ENCODE data around the gene CACNA1S. TPM values are rescaled to one million over a fixed set of nuclear protein-coding genes. Genes with fewer than 3 reads are reported as not detected.

CACNA1S gene
- total RNA-seq, 1 experiment from 2014 or later = 0.02 TPM

- TF ChIP-seq CDX4 (CRISPR knock-in tag; IDR thresholded peaks at IDR 0.05; ENCODE audit: borderline replicate concordance) = no peak
- no peak for TF ChIP-seq ATF1 (CRISPR knock-in tag; IDR thresholded peaks at IDR 0.05)
- no peak for TF ChIP-seq OVOL2 (CRISPR knock-in tag; IDR thresholded peaks at IDR 0.05; ENCODE audit: borderline replicate concordance)
Measured at GRCh38 chr1:201062511-201063091, 49.6 kb downstream of the CACNA1S start (continued).

- Mint-ChIP-seq H3K4me1 (peaks cover 27% of the 10 kb centered on the region), H3K36me3 (no peaks in the 10 kb centered on the region), H3K27me3 (ENCODE audit: low read depth) (no peaks in the 10 kb centered on the region), H3K9me3 (peaks cover 3% of the 10 kb centered on the region; the same call in 1 of the 2 replicates), H3K4me3 (no peak overlapping the region), H3K27ac (no peak overlapping the region)
- TF ChIP-seq NFE2L1 (CRISPR knock-in tag; IDR thresholded peaks at IDR 0.05) (no peak), ATF1 (CRISPR knock-in tag; IDR thresholded peaks at IDR 0.05) (no peak), NR2C2 (CRISPR knock-in tag; IDR thresholded peaks at IDR 0.05) (no peak)
- TF ChIP-seq, protein P1, sequence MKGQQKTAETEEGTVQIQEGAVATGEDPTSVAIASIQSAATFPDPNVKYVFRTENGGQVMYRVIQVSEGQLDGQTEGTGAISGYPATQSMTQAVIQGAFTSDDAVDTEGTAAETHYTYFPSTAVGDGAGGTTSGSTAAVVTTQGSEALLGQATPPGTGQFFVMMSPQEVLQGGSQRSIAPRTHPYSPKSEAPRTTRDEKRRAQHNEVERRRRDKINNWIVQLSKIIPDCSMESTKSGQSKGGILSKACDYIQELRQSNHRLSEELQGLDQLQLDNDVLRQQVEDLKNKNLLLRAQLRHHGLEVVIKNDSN (CRISPR knock-in tag; IDR thresholded peaks at IDR 0.05) = no peak
- CTCF ChIA-PET = interaction anchor here (0.7 to 2.8 kb wide), 4 partner anchors 18 to 90 kb away, joined by 3 to 8 read pairs (median 3); no protein-coding TSS in a partner anchor
- DNase-seq (ENCODE audit: low spot score) = no peak
- no peak for ATAC-seq
- POLR2A ChIA-PET = no interaction called here
Measured at GRCh38 chr1:201061886-201062285, 50.3 kb downstream of the CACNA1S start.

- ChIA-PET POLR2A (no interaction called here), CTCF (no interaction called here)
- H3K36me3 Mint-ChIP-seq = no peaks in the 10 kb centered on the region
- TF ChIP-seq, protein P2, sequence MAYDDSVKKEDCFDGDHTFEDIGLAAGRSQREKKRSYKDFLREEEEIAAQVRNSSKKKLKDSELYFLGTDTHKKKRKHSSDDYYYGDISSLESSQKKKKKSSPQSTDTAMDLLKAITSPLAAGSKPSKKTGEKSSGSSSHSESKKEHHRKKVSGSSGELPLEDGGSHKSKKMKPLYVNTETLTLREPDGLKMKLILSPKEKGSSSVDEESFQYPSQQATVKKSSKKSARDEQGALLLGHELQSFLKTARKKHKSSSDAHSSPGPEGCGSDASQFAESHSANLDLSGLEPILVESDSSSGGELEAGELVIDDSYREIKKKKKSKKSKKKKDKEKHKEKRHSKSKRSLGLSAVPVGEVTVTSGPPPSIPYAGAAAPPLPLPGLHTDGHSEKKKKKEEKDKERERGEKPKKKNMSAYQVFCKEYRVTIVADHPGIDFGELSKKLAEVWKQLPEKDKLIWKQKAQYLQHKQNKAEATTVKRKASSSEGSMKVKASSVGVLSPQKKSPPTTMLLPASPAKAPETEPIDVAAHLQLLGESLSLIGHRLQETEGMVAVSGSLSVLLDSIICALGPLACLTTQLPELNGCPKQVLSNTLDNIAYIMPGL (CRISPR knock-in tag; IDR thresholded peaks at IDR 0.05) = no peak
- TF ChIP-seq TEAD1 (CRISPR knock-in tag; IDR thresholded peaks at IDR 0.05) = no peak
- no peak for TF ChIP-seq OVOL2 (CRISPR knock-in tag; IDR thresholded peaks at IDR 0.05; ENCODE audit: borderline replicate concordance)
- TF ChIP-seq, protein P3, sequence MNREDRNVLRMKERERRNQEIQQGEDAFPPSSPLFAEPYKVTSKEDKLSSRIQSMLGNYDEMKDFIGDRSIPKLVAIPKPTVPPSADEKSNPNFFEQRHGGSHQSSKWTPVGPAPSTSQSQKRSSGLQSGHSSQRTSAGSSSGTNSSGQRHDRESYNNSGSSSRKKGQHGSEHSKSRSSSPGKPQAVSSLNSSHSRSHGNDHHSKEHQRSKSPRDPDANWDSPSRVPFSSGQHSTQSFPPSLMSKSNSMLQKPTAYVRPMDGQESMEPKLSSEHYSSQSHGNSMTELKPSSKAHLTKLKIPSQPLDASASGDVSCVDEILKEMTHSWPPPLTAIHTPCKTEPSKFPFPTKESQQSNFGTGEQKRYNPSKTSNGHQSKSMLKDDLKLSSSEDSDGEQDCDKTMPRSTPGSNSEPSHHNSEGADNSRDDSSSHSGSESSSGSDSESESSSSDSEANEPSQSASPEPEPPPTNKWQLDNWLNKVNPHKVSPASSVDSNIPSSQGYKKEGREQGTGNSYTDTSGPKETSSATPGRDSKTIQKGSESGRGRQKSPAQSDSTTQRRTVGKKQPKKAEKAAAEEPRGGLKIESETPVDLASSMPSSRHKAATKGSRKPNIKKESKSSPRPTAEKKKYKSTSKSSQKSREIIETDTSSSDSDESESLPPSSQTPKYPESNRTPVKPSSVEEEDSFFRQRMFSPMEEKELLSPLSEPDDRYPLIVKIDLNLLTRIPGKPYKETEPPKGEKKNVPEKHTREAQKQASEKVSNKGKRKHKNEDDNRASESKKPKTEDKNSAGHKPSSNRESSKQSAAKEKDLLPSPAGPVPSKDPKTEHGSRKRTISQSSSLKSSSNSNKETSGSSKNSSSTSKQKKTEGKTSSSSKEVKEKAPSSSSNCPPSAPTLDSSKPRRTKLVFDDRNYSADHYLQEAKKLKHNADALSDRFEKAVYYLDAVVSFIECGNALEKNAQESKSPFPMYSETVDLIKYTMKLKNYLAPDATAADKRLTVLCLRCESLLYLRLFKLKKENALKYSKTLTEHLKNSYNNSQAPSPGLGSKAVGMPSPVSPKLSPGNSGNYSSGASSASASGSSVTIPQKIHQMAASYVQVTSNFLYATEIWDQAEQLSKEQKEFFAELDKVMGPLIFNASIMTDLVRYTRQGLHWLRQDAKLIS (CRISPR knock-in tag; IDR thresholded peaks at IDR 0.05; ENCODE audit: borderline replicate concordance) = no peak
- TF ChIP-seq IRF1 (CRISPR knock-in tag; IDR thresholded peaks at IDR 0.05) = no peak
- no peak for TF ChIP-seq CREM (CRISPR knock-in tag; IDR thresholded peaks at IDR 0.05)
- no peak for TF ChIP-seq FOXJ3 (CRISPR knock-in tag; IDR thresholded peaks at IDR 0.05; ENCODE audit: borderline replicate concordance)
- no peak for TF ChIP-seq E2F5 (CRISPR knock-in tag; IDR thresholded peaks at IDR 0.05)
- no peak for TF ChIP-seq MXD4 (CRISPR knock-in tag; IDR thresholded peaks at IDR 0.05; ENCODE audit: borderline replicate concordance)
- H3K27me3 Mint-ChIP-seq (ENCODE audit: low read depth) = no peaks in the 10 kb centered on the region
- peaks cover 27% of the 10 kb centered on the region for H3K4me1 Mint-ChIP-seq
- ATAC-seq = no peak
- peaks cover 3% of the 10 kb centered on the region; the same call in 1 of the 2 replicates for H3K9me3 Mint-ChIP-seq
- H3K27ac Mint-ChIP-seq = no peak overlapping the region
- no peak overlapping the region for H3K4me3 Mint-ChIP-seq
- DNase-seq (ENCODE audit: low spot score) = no peak
Measured at GRCh38 chr1:201061049-201061448, 51.2 kb downstream of the CACNA1S start.

Measured in WTC11 (cell line).